WERI-Rb-1 (cell line): Measurements from ENCODE around the gene MYO16.
A peak's percentile ranks its signal among the peaks of the same experiment; 100 is the strongest.

Source experiments
- DNase-seq: peaks from one replicate; pipeline ENCODE4 v3.0.0-alpha.2; 2020
- H3K27ac ChIP-seq: fragments of 250-450 bp; sonication (Bioruptor Pico); 2 replicates; pipeline ENCODE4 v1.5.1; 2020; ENCODE audit warnings: mild to moderate bottlenecking, moderate library complexity
- H3K27me3 ChIP-seq: fragments of 250-450 bp; sonication (Bioruptor Pico); 2 replicates; pipeline ENCODE4 v1.5.1; 2021; ENCODE audit warnings: mild to moderate bottlenecking, low read depth, moderate library complexity; ENCODE audit not compliant: insufficient read depth, severe bottlenecking
- H3K36me3 ChIP-seq: fragments of 250-450 bp; sonication (Bioruptor Pico); 2 replicates; pipeline ENCODE4 v1.5.1; 2020; ENCODE audit warnings: mild to moderate bottlenecking, moderate library complexity
- H3K4me3 ChIP-seq: 2 replicates; pipeline ENCODE4 v1.5.1; 2011; ENCODE audit warnings: low read depth, mild to moderate bottlenecking, control low read depth, low read length
- H3K9me3 ChIP-seq: fragments of 250-450 bp; sonication (Bioruptor Pico); 2 replicates; pipeline ENCODE4 v1.5.1; 2021; ENCODE audit warnings: mild to moderate bottlenecking, moderate library complexity; ENCODE audit not compliant: severe bottlenecking
- CTCF ChIP-seq: IDR thresholded peaks from 2 replicates; pipeline ENCODE4 v1.5.1; 2011; ENCODE audit warnings: low read depth, mild to moderate bottlenecking, control low read depth, inconsistent platforms, low read length

MYO16 gene

DNA sequence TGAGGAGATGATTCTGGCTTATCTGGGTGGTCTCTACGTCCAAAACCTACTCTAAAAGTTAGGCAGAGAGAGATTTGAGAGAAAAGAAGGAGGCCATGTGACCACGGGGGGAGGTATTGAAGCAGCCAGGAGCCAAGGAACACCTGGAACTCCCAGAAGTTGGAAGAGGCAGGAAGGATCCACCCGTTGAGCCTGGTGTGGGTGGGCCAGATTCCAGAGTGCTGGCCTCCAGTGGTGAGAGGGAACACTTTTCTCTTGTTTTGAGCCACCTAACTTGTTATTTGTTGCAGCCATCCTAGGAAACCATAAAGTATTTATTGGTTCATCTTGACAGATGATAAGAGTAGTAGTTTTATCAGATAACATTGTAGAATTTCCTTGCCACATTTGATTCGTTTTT is 396.9 kb downstream of the MYO16 start:
- no peak for DNase-seq
- Histone ChIP-seq H3K27me3 (no peaks in the 10 kb centered on the region), H3K4me3 (no peak overlapping the region), H3K9me3 (no peaks in the 10 kb centered on the region), H3K36me3 (no peaks in the 10 kb centered on the region), H3K27ac (no peak overlapping the region)
- peak; percentile 11; the same call in 1 of the 2 replicates for TF ChIP-seq CTCF

- DNase-seq: no peak
- H3K27me3 ChIP-seq: no peaks in the 10 kb centered on the region
- H3K9me3 ChIP-seq: no peaks in the 10 kb centered on the region
- H3K27ac ChIP-seq: no peak overlapping the region
- H3K4me3 ChIP-seq: no peak overlapping the region
- no peaks in the 10 kb centered on the region for H3K36me3 ChIP-seq
- no peak for TF ChIP-seq CTCF
Measured at GRCh38 chr13:109028624-109029023, 399.2 kb downstream of the MYO16 start.

- Histone ChIP-seq H3K27me3 (no peaks in the 10 kb centered on the region), H3K36me3 (no peaks in the 10 kb centered on the region), H3K27ac (no peak overlapping the region), H3K9me3 (no peaks in the 10 kb centered on the region), H3K4me3 (no peak overlapping the region)
- TF ChIP-seq CTCF: no peak
- DNase-seq: no peak
Measured at GRCh38 chr13:109033090-109033489, 403.7 kb downstream of the MYO16 start.

DNA sequence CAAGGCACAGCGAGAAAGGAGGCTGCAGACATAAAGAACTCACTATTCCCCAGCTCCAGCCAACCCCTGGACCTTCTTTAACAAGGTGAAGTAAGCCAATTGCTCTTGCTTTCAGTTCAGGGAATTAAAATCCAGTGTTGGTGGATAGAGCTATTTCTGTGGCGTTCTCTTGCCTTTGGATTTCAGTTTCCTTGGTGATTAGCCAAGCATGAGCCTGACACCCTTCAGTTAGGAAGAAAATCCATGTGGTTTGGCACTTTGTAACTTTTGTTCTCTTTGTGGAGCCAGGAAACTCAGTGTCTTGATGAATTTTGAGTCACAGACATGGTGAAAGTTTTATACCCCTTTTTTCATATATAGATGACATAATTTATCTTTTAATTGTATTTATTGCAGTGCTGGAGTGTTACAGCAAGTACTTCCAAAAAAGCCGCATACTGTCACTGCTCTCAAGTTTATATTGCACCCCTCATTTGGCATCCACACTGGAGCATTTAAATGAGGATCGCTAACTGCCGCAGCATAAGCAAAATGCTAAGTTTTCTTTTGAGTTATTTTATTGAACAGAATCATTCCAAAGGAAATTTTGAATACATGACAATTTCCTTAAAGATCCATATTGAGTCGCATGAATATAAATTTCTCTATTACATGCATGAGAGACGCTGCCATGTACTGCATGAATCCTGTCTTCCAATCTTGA is 406.8 kb downstream of the MYO16 start:
- no peak for TF ChIP-seq CTCF
- no peak for DNase-seq
- Histone ChIP-seq H3K9me3 (no peaks in the 10 kb centered on the region), H3K27ac (no peak overlapping the region), H3K4me3 (no peak overlapping the region), H3K36me3 (no peaks in the 10 kb centered on the region), H3K27me3 (no peaks in the 10 kb centered on the region)

DNA sequence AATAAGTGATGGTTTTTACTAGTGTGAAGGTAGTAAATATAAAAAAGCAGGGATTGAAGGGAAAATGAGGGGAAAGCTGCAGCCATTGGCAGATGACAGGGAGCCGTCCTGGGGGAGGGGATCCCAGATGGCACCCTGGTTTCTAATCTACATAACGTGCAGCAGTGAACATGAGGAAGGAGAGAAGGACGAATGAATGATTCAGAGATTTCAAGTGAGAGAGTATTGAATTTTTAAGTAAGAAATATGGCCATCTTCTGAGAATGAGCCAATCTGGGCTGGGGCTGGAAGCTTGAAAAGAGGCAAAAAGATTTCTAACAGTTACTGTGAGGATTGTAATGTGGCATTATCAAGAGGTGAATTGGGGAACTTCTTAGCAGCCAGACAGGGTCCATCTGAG is 414.2 kb downstream of the MYO16 start:
- Histone ChIP-seq H3K4me3 (no peak overlapping the region; the same call in 1 of the 2 replicates), H3K27me3 (no peaks in the 10 kb centered on the region), H3K9me3 (no peaks in the 10 kb centered on the region), H3K27ac (peak overlapping the region; percentile 63), H3K36me3 (no peaks in the 10 kb centered on the region)
- TF ChIP-seq CTCF: no peak
- DNase-seq: peak; percentile 80

- DNase-seq: no peak
- no peak for TF ChIP-seq CTCF
- no peak overlapping the region for H3K4me3 ChIP-seq
- no peaks in the 10 kb centered on the region for H3K36me3 ChIP-seq
- H3K27me3 ChIP-seq: no peaks in the 10 kb centered on the region
- H3K27ac ChIP-seq: no peak overlapping the region
- H3K9me3 ChIP-seq: no peaks in the 10 kb centered on the region
Measured at GRCh38 chr13:109055850-109056249, 426.4 kb downstream of the MYO16 start.
